Neuron (in vitro differentiated cells): ENCODE results near the gene SIGLEC5.
"Not testable (repeated sequence)": the region's sequence is repeated elsewhere in the genome, so short reads cannot be mapped to it uniquely, and the experiment has no call there.

Experiments
- H2AFZ ChIP-seq: one replicate; pipeline ENCODE4 v1.6.1; 2013; ENCODE audit warnings: low read depth, mild to moderate bottlenecking, inconsistent platforms, low read length, moderate library complexity
- H3K27me3 ChIP-seq: one replicate; pipeline ENCODE4 v1.6.1; 2013; ENCODE audit warnings: low read length; ENCODE audit not compliant: insufficient read depth
- H3K36me3 ChIP-seq: one replicate; pipeline ENCODE4 v1.6.1; 2013; ENCODE audit warnings: low read length; ENCODE audit not compliant: insufficient read depth
- H3K4me1 ChIP-seq: one replicate; pipeline ENCODE4 v1.6.1; 2013; ENCODE audit warnings: low read length; ENCODE audit not compliant: insufficient read depth
- H3K4me3 ChIP-seq: 2 replicates; pipeline ENCODE4 v1.5.1; 2013; ENCODE audit warnings: mild to moderate bottlenecking, low read length, moderate library complexity
- H3K9me3 ChIP-seq: one replicate; pipeline ENCODE4 v1.6.1; 2013; ENCODE audit warnings: low read length

Gene SIGLEC5, protein sequence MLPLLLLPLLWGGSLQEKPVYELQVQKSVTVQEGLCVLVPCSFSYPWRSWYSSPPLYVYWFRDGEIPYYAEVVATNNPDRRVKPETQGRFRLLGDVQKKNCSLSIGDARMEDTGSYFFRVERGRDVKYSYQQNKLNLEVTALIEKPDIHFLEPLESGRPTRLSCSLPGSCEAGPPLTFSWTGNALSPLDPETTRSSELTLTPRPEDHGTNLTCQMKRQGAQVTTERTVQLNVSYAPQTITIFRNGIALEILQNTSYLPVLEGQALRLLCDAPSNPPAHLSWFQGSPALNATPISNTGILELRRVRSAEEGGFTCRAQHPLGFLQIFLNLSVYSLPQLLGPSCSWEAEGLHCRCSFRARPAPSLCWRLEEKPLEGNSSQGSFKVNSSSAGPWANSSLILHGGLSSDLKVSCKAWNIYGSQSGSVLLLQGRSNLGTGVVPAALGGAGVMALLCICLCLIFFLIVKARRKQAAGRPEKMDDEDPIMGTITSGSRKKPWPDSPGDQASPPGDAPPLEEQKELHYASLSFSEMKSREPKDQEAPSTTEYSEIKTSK

GRCh38 chr19:51630315-51630714 lies at the start of gene SIGLEC5:
SIGLEC5 (minus strand) TSS chr19:51630401; CDS start chr19:51630335, 66 bp downstream.
- H3K36me3 ChIP-seq, H3K9me3 ChIP-seq, H3K4me1 ChIP-seq, H2AFZ ChIP-seq, H3K4me3 ChIP-seq: not testable (repeated sequence)
- H3K27me3 ChIP-seq = peaks cover 21% of the 10 kb centered on the region

- Histone ChIP-seq H3K9me3 (peaks cover 2% of the 10 kb centered on the region), H3K36me3 (no peaks in the 10 kb centered on the region), H3K4me3 (no peak overlapping the region), H2AFZ (no peak overlapping the region), H3K27me3 (peaks cover 2% of the 10 kb centered on the region), H3K4me1 (no peaks in the 10 kb centered on the region)
Measured at GRCh38 chr19:51676566-51677083, 46.4 kb upstream of the SIGLEC5 start.

GRCh38 chr19:51675911-51676565 lies 45.8 kb upstream of the SIGLEC5 start:
- H2AFZ ChIP-seq = not testable (repeated sequence)

GRCh38 chr19:51668216-51668615 lies 38.0 kb upstream of the SIGLEC5 start:
- H3K4me1 ChIP-seq = no peaks in the 10 kb centered on the region
- peaks cover 3% of the 10 kb centered on the region for H3K9me3 ChIP-seq
- no peak overlapping the region for H2AFZ ChIP-seq
- H3K4me3 ChIP-seq = no peak overlapping the region
- no peaks in the 10 kb centered on the region for H3K36me3 ChIP-seq
- H3K27me3 ChIP-seq = no peaks in the 10 kb centered on the region

More at GRCh38 chr19:51675911-51676565, 45.8 kb upstream of the SIGLEC5 start:
- H3K36me3 ChIP-seq, H3K9me3 ChIP-seq, H3K4me1 ChIP-seq, H3K27me3 ChIP-seq, H3K4me3 ChIP-seq: not testable (repeated sequence)

- H2AFZ ChIP-seq = no peak overlapping the region
- H3K27me3 ChIP-seq = no peaks in the 10 kb centered on the region
- no peaks in the 10 kb centered on the region for H3K36me3 ChIP-seq
- H3K4me1 ChIP-seq = no peaks in the 10 kb centered on the region
- peaks cover 3% of the 10 kb centered on the region for H3K9me3 ChIP-seq
- no peak overlapping the region for H3K4me3 ChIP-seq
Measured at GRCh38 chr19:51664997-51665396, 34.8 kb upstream of the SIGLEC5 start.

DNA sequence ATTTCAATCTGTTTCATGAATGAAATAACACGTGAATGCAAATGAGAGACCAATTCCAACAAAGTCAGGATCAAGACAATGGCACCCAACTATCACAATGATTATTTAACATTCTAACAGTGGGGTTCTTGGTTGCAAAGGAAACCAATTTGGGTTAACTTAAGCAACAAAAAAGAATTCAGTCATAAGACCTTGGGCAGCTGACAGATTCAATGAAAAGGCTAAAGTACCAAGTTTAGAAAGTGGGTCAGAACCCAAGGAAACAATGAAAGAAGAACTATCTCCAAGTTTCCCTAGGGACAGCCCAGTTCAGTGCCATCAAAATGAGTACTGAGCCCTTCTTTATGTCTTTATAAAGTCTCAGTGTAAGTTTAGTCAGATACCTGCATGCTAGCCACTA lies 33.9 kb upstream of the SIGLEC5 start:
- Histone ChIP-seq H3K4me3 (no peak overlapping the region), H3K36me3 (no peaks in the 10 kb centered on the region), H3K4me1 (no peaks in the 10 kb centered on the region), H2AFZ (no peak overlapping the region), H3K27me3 (no peaks in the 10 kb centered on the region), H3K9me3 (peaks cover 3% of the 10 kb centered on the region)

DNA sequence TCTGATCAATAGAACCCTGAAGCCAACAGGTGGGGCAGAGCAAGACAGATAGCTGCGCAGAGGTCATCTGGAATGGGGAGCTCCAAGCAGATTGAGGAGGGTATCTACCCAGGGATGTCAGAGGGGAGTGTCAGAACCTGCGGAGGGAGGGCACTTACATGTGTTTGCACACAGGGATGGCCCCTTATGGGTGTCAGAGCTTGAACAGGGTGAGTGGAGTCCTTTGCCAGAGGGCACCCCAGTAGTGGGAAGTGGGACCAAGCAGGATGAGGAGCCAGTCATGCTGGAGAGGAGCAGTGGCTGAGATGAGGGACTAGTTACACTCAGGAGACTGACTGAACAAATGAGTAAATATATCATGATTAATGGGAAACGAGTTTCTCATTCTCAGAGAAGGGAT lies 33.4 kb upstream of the SIGLEC5 start:
- H3K4me3 ChIP-seq = no peak overlapping the region
- peaks cover 3% of the 10 kb centered on the region for H3K9me3 ChIP-seq
- no peak overlapping the region for H2AFZ ChIP-seq
- H3K36me3 ChIP-seq = no peaks in the 10 kb centered on the region
- H3K27me3 ChIP-seq = no peaks in the 10 kb centered on the region
- H3K4me1 ChIP-seq = no peaks in the 10 kb centered on the region

GRCh38 chr19:51660975-51661600 lies 30.9 kb upstream of the SIGLEC5 start:
- Histone ChIP-seq H3K4me1 (no peaks in the 10 kb centered on the region), H3K27me3 (peaks cover 3% of the 10 kb centered on the region), H2AFZ (no peak overlapping the region), H3K4me3 (no peak overlapping the region), H3K9me3 (peaks cover 3% of the 10 kb centered on the region), H3K36me3 (no peaks in the 10 kb centered on the region)

- H3K9me3 ChIP-seq = no peaks in the 10 kb centered on the region
- no peaks in the 10 kb centered on the region for H3K4me1 ChIP-seq
- H3K4me3 ChIP-seq = no peak overlapping the region
- H3K27me3 ChIP-seq = peaks cover 6% of the 10 kb centered on the region
- H2AFZ ChIP-seq = no peak overlapping the region
- no peaks in the 10 kb centered on the region for H3K36me3 ChIP-seq
Measured at GRCh38 chr19:51654783-51655182, 24.6 kb upstream of the SIGLEC5 start.

DNA sequence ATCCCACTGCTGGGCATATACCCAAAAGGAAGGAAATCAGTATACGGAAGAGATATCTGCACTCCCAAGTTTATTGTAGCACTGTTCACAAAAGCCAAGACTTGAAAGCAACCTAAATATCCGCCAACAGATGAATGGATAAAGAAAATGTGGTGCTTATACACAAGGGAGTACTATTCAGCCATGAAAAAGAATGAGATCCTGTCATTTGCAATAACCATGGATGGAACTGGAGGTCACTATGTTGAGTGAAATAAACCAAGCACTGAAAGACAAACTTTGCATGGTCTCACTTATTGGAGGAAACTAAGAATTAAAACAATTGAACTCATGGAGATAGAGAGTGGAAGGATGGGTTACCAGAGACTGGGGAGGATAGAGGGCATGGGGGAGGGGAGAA lies 23.0 kb upstream of the SIGLEC5 start:
- H3K9me3 ChIP-seq = no peaks in the 10 kb centered on the region
- no peak overlapping the region for H2AFZ ChIP-seq
- peaks cover 11% of the 10 kb centered on the region for H3K27me3 ChIP-seq
- H3K4me3 ChIP-seq = no peak overlapping the region
- no peaks in the 10 kb centered on the region for H3K36me3 ChIP-seq
- no peaks in the 10 kb centered on the region for H3K4me1 ChIP-seq

DNA sequence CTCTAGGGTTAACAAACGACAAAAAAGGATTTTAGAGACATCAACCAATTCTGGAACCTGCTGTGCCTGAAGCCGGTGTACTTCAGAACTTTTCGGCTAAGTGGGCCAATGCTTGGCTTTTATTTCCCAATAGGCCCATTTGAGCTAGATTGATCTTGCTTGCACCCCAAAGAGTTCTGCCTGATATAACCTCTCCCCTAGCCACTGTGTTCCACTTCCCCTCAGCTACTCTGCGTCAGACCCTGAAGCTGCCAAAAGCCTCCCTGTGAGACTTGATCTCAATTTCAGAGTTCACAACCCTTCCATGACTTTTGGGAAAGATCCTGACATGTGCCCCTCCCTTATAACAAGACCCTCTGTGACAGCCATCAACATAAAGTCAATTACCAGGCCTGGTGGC lies 22.1 kb upstream of the SIGLEC5 start:
- H3K36me3 ChIP-seq = no peaks in the 10 kb centered on the region
- H2AFZ ChIP-seq = no peak overlapping the region
- H3K27me3 ChIP-seq = peaks cover 8% of the 10 kb centered on the region
- no peak overlapping the region for H3K4me3 ChIP-seq
- no peaks in the 10 kb centered on the region for H3K9me3 ChIP-seq
- H3K4me1 ChIP-seq = no peaks in the 10 kb centered on the region

- Histone ChIP-seq H3K4me1 (no peaks in the 10 kb centered on the region), H3K9me3 (no peaks in the 10 kb centered on the region), H3K36me3 (no peaks in the 10 kb centered on the region)
Measured at GRCh38 chr19:51651216-51651846, 21.1 kb upstream of the SIGLEC5 start.

More at GRCh38 chr19:51651216-51651846, 21.1 kb upstream of the SIGLEC5 start:
- peaks cover 8% of the 10 kb centered on the region for H3K27me3 ChIP-seq
- no peak overlapping the region for H2AFZ ChIP-seq
- H3K4me3 ChIP-seq = no peak overlapping the region
